MCF 10A (cell line): ENCODE measurements around the gene B9D1. TPM values are rescaled to one million over a fixed set of nuclear protein-coding genes. Genes with fewer than 3 reads are reported as not detected.
A peak's percentile ranks its signal among the peaks of the same experiment; 100 is the strongest.

Experiments used
- BruUV-seq: library from RNA; stranded (reverse); fragments of 400-500 nt; replicated peaks from 2 replicates; lab custom pipeline; 2021; lab: Mats Ljungman, UMichigan
- CTCF ChIA-PET: fragments of 300-600 bp; sonication (Branson Sonifier 250); formaldehyde crosslinking; extraction: SDS; loops from one replicate; lab custom pipeline; 2021; ENCODE audit warnings: antibody characterized with exemption, inconsistent platforms; lab: Yijun Ruan, JAX
- POLR2A ChIA-PET: fragments of 300-600, 350-650 bp; sonication (Branson Sonifier 250); formaldehyde crosslinking; extraction: SDS; loops from one replicate; lab custom pipeline; 2020; ENCODE audit warnings: antibody characterized with exemption, inconsistent platforms; lab: Yijun Ruan, JAX
- DNase-seq: peaks from one replicate; pipeline ENCODE4 v3.0.0-alpha.2; 2018; ENCODE audit not compliant: unreplicated experiment
- H3K27ac Mint-ChIP-seq: one replicate; pipeline ENCODE4 v1.8.0; 2022; ENCODE audit warnings: mild to moderate bottlenecking, low read depth, mixed read lengths; ENCODE audit not compliant: unreplicated experiment
- H3K27me3 Mint-ChIP-seq: one replicate; pipeline ENCODE4 v1.8.0; 2022; ENCODE audit warnings: mixed read lengths; ENCODE audit not compliant: insufficient read depth, unreplicated experiment
- H3K36me3 Mint-ChIP-seq: one replicate; pipeline ENCODE4 v1.8.0; 2022; ENCODE audit warnings: mild to moderate bottlenecking, moderate library complexity, mixed read lengths; ENCODE audit not compliant: insufficient read depth, unreplicated experiment
- H3K4me1 Mint-ChIP-seq: one replicate; pipeline ENCODE4 v1.8.0; 2022; ENCODE audit warnings: mixed read lengths; ENCODE audit not compliant: insufficient read depth, unreplicated experiment
- H3K4me3 Mint-ChIP-seq: one replicate; pipeline ENCODE4 v1.8.0; 2022; ENCODE audit warnings: mild to moderate bottlenecking, moderate library complexity, mixed read lengths; ENCODE audit not compliant: unreplicated experiment
- H3K9me3 Mint-ChIP-seq: one replicate; pipeline ENCODE4 v1.8.0; 2022; ENCODE audit warnings: mixed read lengths; ENCODE audit not compliant: unreplicated experiment
- CTCF ChIP-seq: fragments of 200-600 bp; IDR thresholded peaks from one replicate; pipeline ENCODE4 v1.8.0; 2022; ENCODE audit warnings: antibody characterized with exemption, mild to moderate bottlenecking; ENCODE audit not compliant: unreplicated experiment
- intact Hi-C: fragments of 100-400 bp; cut with micrococcal nuclease; formaldehyde crosslinking; loops from 2 replicates; pipeline ENCODE4 v1.14.1; 2022
- microRNA-seq: library from miRNA; unstranded; fragments of <30 nt; microRNA quantifications from one replicate; pipeline ENCODE4 v1.2.0, GENCODE V29; 2022
- total RNA-seq: library from RNA; stranded (reverse); gene quantifications from 2 replicates; pipeline ENCODE4 v1.2.3, GENCODE V29; 2022

The B9D1 gene
- total RNA-seq, 1 experiment from 2014 or later = 33.0 TPM

- peaks cover 10% of the 10 kb centered on the region for H3K4me1 Mint-ChIP-seq
- POLR2A ChIA-PET = interaction anchor here (0.6 to 0.8 kb wide), 2 partner anchors 18 to 57 kb away, joined by 3 read pairs; no protein-coding TSS in a partner anchor
- peaks cover 32% of the 10 kb centered on the region for H3K36me3 Mint-ChIP-seq
- H3K27me3 Mint-ChIP-seq = no peaks in the 10 kb centered on the region
- no TSS peak for BruUV-seq
- H3K27ac Mint-ChIP-seq = no peak overlapping the region
- no peaks in the 10 kb centered on the region for H3K9me3 Mint-ChIP-seq
- CTCF ChIA-PET = interaction anchor here (0.6 kb wide), 1 partner anchor 62 kb away, joined by 3 read pairs; no protein-coding TSS in a partner anchor
- no peak for DNase-seq
- TF ChIP-seq CTCF = no peak
- no peak overlapping the region for H3K4me3 Mint-ChIP-seq
- intact Hi-C loops = no loop called here
Measured at GRCh38 chr17:19296786-19297778, 65.4 kb downstream of the B9D1 start.

DNA sequence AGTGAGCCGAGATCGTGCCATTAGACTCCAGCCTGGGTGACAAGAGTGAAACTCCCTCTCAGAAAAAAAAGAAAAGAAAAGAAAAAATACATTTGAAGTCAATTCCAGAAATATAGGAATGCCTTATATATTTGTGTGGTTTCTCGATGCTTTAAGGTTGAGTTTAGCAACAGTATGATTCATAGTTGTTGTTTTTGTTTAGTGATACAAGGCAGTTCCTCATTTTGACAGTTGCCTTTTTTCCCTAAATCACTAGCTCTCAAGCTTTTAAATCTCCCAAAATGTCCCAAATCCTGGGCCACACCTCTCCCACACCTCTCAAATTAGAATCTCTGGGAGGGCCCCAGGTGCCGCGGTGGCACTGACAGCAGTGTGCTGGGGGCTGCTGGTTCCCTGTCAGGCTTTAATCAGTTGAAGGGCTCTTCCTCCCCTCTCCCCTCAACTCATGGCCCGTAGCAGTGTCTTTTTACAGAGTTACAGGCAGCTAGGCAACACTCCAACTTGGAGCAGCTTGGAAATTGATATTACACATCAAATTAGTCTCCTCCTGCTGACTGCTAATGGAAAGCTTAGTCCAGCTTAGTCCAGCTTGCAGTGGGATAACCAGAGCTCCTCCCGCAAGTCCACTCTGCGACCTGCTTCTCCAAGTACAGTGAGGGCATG lies 66.9 kb downstream of the B9D1 start:
- no peak for DNase-seq
- TF ChIP-seq CTCF = no peak
- BruUV-seq = no TSS peak
- H3K4me3 Mint-ChIP-seq = no peak overlapping the region
- intact Hi-C loops = no loop called here
- H3K9me3 Mint-ChIP-seq = no peaks in the 10 kb centered on the region
- ChIA-PET POLR2A (interaction anchor here (0.7 to 1.0 kb wide), 2 partner anchors 48 to 1649 kb away, joined by 4 to 6 read pairs; no protein-coding TSS in a partner anchor), CTCF (interaction anchor here (0.6 to 0.7 kb wide), 4 partner anchors 10 to 441 kb away, joined by 3 to 5 read pairs (median 4); no protein-coding TSS in a partner anchor)
- H3K4me1 Mint-ChIP-seq = no peaks in the 10 kb centered on the region
- peaks cover 21% of the 10 kb centered on the region for H3K36me3 Mint-ChIP-seq
- no peak overlapping the region for H3K27ac Mint-ChIP-seq
- H3K27me3 Mint-ChIP-seq = no peaks in the 10 kb centered on the region

GRCh38 chr17:19294443-19294842 lies 68.1 kb downstream of the B9D1 start:
- intact Hi-C loops = no loop called here
- POLR2A ChIA-PET = no interaction called here
- no TSS peak for BruUV-seq
- Mint-ChIP-seq H3K27ac (no peak overlapping the region), H3K27me3 (no peaks in the 10 kb centered on the region), H3K9me3 (no peaks in the 10 kb centered on the region), H3K4me3 (no peak overlapping the region), H3K36me3 (peaks cover 21% of the 10 kb centered on the region), H3K4me1 (no peaks in the 10 kb centered on the region)
- TF ChIP-seq CTCF = no peak
- no peak for DNase-seq
- CTCF ChIA-PET = interaction anchor here (0.5 to 0.9 kb wide), 3 partner anchors 17 to 420 kb away, joined by 3 read pairs; no protein-coding TSS in a partner anchor

Small RNA genes within 50 kb of the gene (microRNA-seq; reads per million reads assigned to microRNA genes)
- gene MIR1180 = 1,417 reads per million, percentile 88 among the genes with 10 or more reads in this experiment

Other genes with a start within 250 kb of the B9D1 start
- not detected in 2 replicates for gene GRAPL, start 235.1 kb downstream of the B9D1 start, total RNA-seq
- 35.1 and 36.8 TPM in 2 replicates for gene EPN2, start 125.4 kb downstream of the B9D1 start, total RNA-seq
- 14.5 and 18.2 TPM in 2 replicates for gene MAPK7, start 15.8 kb upstream of the B9D1 start, total RNA-seq
- gene MFAP4, start 24.5 kb upstream of the B9D1 start, total RNA-seq = not detected in 2 replicates
- gene RNF112, start 48.5 kb upstream of the B9D1 start, total RNA-seq = 0.25 TPM in 1 of 2 replicates, not detected in the other
- gene SLC47A1, start 171.1 kb upstream of the B9D1 start, total RNA-seq = 1.1 TPM in 1 of 2 replicates, not detected in the other